Uterus (tissue), 4 donors: ENCODE measurements around the gene CBR4. TPM values are rescaled to one million over a fixed set of nuclear protein-coding genes. Genes with fewer than 3 reads are reported as not detected.
"Not testable (repeated sequence)": the region's sequence is repeated elsewhere in the genome, so short reads cannot be mapped to it uniquely, and the experiment has no call there.

Experiments
- DNase-seq, 2 donors: peaks; one replicate each; pipeline ENCODE4 v3.0.0-alpha.2; 2019 to 2020
- H3K27ac ChIP-seq, 2 donors: fragments of 200-600 bp; sonication (generic); 1 replicate in 1 of 2; 2 replicates in 1 of 2; pipeline ENCODE4 v1.5.1; 2016 to 2018
- H3K27me3 ChIP-seq, 2 donors: fragments of 200-600 bp; sonication (generic); one replicate each; pipeline ENCODE4 v1.5.1; 2018 to 2019; ENCODE audit warnings: control low read depth in 1 of 2
- H3K36me3 ChIP-seq, 2 donors: fragments of 200-600 bp; sonication (generic); one replicate each; pipeline ENCODE4 v1.5.1; 2019; ENCODE audit warnings: control low read depth in 1 of 2
- H3K4me1 ChIP-seq, 2 donors: fragments of 200-600 bp; sonication (generic); one replicate each; pipeline ENCODE4 v1.5.1; 2018 to 2019; ENCODE audit warnings: control low read depth in 1 of 2
- H3K4me3 ChIP-seq, 2 donors: fragments of 200-600 bp; sonication (generic); 1 replicate in 1 of 2; 2 replicates in 1 of 2; pipeline ENCODE4 v1.5.1; 2018 to 2019; ENCODE audit warnings: mild to moderate bottlenecking in 1 of 2
- H3K9me3 ChIP-seq, 2 donors: fragments of 200-600 bp; sonication (generic); one replicate each; pipeline ENCODE4 v1.5.1; 2019; ENCODE audit warnings: control low read depth in 1 of 2
- POLR2A ChIP-seq, 2 donors: fragments of 450-650 bp; IDR thresholded peaks; one replicate each; pipeline ENCODE4 v1.6.1; 2016; ENCODE audit warnings: antibody characterized with exemption in 2 of 2, mild to moderate bottlenecking in 1 of 2, moderate library complexity in 1 of 2
- intact Hi-C: fragments of 100-400 bp; cut with DNase I; formaldehyde crosslinking; loops from one replicate; pipeline ENCODE4 v1.15.1; 2023; ENCODE audit warnings: low total_unique reads
- total RNA-seq, 4 donors: library from RNA; depleted of rRNA in 3 of 4; stranded (reverse); fragments of >200 nt in 3 of 4; gene quantifications; one replicate each; pipeline versions ENCODE4 v1.1.0 to v1.2.4, GENCODE V29; 2014 to 2023
- TF ChIP-seq, protein P1 (sequence below), 4 experiments: fragments of 200-600 bp in 2 of 4; fragments of 450-650 bp in 2 of 4; sonication (generic) in 2 of 4; IDR thresholded peaks; one replicate each; pipeline ENCODE4 v1.5.1; 2016 to 2019; ENCODE audit warnings: antibody characterized with exemption in 4 of 4, mild to moderate bottlenecking in 2 of 4, moderate library complexity in 1 of 4
- donor health status: DM: yes; HTN: yes; CAD: no.

The CBR4 gene
- total RNA-seq, 4 donors from 2014 or later = 9.0 to 40.8 (median 21.6) TPM

DNA sequence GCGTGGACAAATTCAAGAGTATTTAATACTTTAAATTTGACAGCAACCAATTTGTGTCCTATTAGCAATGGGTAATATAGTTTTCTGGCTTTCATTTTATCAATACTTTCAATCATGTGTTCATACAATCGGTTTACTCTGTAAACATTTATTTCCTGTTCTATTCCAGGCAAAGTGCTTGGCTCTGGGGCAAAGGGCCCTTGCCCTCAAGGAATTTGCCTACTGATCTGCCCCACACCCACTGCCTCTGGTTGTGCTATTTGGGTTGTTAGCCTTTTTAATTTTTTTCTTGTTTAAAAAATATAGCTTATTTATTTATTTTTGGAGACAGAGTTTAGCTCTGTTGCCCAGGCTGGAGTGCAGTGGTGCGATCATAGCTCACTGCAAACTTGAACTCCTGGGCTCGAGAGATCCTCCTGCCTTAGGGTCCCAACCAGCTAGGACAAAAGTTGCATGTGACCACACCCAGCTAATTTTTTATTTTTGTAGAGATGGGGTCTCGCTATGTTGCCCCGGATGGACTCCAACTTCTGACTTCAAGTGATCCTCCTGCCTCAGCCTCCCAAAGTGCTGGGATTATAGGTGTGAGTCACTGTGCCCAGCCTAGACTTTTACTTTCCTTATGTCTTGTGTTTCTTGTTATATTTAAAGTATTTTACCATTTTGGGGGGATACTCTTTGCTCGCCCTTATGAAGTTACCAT lies 30.7 kb upstream of the CBR4 start:
- no peaks in the 10 kb centered on the region for H3K27me3 ChIP-seq
- H3K27ac ChIP-seq = no peak overlapping the region
- intact Hi-C loops = no loop called here
- H3K36me3 ChIP-seq = no peaks in the 10 kb centered on the region
- no peaks in the 10 kb centered on the region for H3K4me1 ChIP-seq
- TF ChIP-seq, protein P1, sequence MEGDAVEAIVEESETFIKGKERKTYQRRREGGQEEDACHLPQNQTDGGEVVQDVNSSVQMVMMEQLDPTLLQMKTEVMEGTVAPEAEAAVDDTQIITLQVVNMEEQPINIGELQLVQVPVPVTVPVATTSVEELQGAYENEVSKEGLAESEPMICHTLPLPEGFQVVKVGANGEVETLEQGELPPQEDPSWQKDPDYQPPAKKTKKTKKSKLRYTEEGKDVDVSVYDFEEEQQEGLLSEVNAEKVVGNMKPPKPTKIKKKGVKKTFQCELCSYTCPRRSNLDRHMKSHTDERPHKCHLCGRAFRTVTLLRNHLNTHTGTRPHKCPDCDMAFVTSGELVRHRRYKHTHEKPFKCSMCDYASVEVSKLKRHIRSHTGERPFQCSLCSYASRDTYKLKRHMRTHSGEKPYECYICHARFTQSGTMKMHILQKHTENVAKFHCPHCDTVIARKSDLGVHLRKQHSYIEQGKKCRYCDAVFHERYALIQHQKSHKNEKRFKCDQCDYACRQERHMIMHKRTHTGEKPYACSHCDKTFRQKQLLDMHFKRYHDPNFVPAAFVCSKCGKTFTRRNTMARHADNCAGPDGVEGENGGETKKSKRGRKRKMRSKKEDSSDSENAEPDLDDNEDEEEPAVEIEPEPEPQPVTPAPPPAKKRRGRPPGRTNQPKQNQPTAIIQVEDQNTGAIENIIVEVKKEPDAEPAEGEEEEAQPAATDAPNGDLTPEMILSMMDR (IDR thresholded peaks at IDR 0.05) = no peak
- TF ChIP-seq POLR2A (IDR thresholded peaks at IDR 0.05) = no peak
- DNase-seq = no peak
- H3K4me3 ChIP-seq = no peak overlapping the region
- H3K9me3 ChIP-seq = no peaks in the 10 kb centered on the region

DNA sequence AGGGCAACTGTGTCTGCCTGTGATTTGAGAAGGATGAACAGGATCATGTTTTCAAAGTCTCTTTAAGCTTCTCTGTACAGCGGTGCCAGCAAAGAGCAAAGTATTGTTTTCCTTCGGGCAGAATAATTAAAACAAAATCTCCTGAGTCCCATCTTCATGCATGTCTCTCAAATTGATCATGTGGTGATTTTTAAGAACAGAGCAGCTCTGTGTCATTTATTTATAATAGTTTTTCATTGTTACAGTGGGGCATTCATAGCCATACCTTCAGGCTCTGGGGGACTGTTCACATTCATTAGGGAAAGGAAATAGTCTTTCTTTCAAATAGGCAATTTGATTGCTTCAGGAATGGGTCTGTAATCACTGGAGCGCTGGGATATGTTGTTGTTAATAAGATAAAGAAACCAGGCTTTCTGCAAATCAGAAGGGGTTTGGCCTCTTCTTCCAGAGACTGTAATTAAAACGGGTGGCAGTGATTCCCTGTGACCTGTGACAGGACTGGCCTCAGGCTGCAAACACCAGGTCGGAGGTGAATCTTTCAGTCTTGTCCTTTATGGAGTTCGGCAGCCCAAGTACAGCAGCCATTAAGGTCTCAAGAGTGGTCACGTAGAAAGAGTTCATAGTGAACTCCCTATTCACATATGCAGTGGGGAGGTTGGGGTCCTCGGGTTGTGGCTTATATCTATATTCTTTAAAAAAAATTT lies 29.3 kb upstream of the CBR4 start:
- no peaks in the 10 kb centered on the region for H3K36me3 ChIP-seq
- DNase-seq = no peak
- no peaks in the 10 kb centered on the region for H3K4me1 ChIP-seq
- intact Hi-C loops = no loop called here
- no peaks in the 10 kb centered on the region for H3K9me3 ChIP-seq
- no peak overlapping the region for H3K4me3 ChIP-seq
- H3K27me3 ChIP-seq = no peaks in the 10 kb centered on the region
- TF ChIP-seq POLR2A (IDR thresholded peaks at IDR 0.05) = no peak
- TF ChIP-seq, protein P1 (IDR thresholded peaks at IDR 0.05) = no peak
- no peak overlapping the region for H3K27ac ChIP-seq

DNA sequence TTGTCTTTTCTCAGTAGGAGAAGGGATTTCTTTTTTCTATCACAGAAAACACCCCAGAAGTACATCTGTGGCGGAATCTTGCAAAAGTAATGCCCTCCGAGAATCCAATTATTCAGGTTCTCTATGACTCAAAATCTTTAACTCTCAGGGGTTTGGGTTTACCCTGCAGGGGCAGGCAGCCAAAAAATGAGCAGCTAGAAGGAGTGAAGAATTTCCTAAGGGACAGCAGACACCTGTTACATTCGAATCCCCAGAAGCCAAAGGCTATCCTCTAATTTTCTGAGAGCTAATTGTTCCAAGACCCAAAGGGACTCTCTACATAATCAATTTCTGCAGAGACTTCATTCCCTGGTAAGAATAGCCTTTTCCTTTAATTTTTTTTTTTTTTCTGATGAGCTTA lies 27.5 kb upstream of the CBR4 start:
- no peaks in the 10 kb centered on the region for H3K36me3 ChIP-seq
- DNase-seq = no peak
- H3K27me3 ChIP-seq = no peaks in the 10 kb centered on the region
- H3K4me1 ChIP-seq = no peaks in the 10 kb centered on the region
- no peak overlapping the region for H3K27ac ChIP-seq
- intact Hi-C loops = no loop called here
- no peaks in the 10 kb centered on the region for H3K9me3 ChIP-seq
- TF ChIP-seq POLR2A (IDR thresholded peaks at IDR 0.05) = no peak
- TF ChIP-seq, protein P1 (IDR thresholded peaks at IDR 0.05) = no peak
- no peak overlapping the region for H3K4me3 ChIP-seq

DNA sequence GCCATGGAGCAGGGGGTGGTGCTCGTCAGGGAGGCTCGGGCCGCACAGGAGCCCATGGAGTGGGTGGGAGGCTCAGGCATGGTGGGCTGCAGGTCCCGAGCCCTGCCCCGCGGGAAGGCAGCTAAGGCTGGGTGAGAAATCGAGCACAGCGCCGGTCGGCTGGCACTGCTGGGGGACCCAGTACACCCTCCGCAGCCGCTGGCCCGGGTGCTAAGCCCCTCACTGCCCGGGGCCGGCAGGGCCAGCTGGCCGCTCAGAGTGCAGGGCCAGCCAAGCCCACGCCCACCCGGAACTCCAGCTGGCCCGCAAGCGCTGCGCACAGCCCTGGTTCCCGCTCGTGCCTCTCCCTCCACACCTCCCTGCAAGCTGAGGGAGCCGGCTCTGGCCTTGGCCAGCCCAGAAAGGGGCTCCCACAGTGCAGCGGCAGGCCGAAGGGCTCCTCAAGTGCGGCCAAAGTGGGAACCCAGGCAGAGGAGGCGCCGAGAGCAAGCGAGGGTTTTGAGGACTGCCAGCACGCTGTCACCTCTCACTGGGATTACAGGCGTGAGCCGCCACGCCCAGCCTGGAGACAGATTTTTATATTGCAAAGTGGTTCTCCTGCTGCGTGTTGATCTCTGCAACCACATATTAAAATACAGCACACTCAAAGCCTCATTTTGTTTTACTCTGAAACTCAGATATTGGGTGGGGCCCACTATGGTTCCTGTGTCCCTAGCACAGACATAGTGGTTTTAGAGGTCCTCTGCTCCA lies 26.0 kb upstream of the CBR4 start:
- H3K27ac ChIP-seq, H3K36me3 ChIP-seq, H3K4me3 ChIP-seq, intact Hi-C loops, H3K27me3 ChIP-seq, DNase-seq, H3K4me1 ChIP-seq, H3K9me3 ChIP-seq: not testable (repeated sequence)

DNA sequence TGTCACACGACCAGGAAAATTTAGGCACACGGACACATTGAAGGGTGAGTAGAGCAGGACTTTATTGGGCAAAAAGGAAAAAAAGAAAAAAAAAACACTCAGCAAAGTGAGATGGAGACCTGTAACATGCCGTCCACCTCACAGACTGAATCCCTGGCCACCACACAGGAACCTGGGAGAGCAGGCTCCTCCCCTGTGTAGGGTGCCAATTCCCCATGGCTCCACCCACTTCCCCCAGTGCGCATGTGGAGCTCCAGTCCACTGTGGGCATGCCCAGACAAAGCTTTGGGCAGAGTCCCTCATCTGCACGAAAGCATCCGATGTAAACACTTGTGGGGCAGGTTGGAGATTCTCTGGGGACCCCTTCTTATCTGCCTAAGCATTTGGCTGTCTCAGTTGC lies 23.6 kb upstream of the CBR4 start:
- DNase-seq = no peak
- Histone ChIP-seq H3K36me3 (no peaks in the 10 kb centered on the region), H3K4me1 (no peaks in the 10 kb centered on the region), H3K27ac (no peak overlapping the region), H3K4me3 (no peak overlapping the region), H3K27me3 (no peaks in the 10 kb centered on the region), H3K9me3 (no peaks in the 10 kb centered on the region)
- TF ChIP-seq, protein P1 (IDR thresholded peaks at IDR 0.05) = no peak
- no peak for TF ChIP-seq POLR2A (IDR thresholded peaks at IDR 0.05)
- intact Hi-C loops = no loop called here
